SK-N-SH (cell line): Measurements from ENCODE around the gene DVL3. TPM values are rescaled to one million over a fixed set of nuclear protein-coding genes. Genes with fewer than 3 reads are reported as not detected.

Experiments
- CTCF ChIP-seq: fragments of 200-600 bp; sonication (generic); IDR thresholded peaks from 2 replicates; pipeline ENCODE4 v1.6.1; 2017; ENCODE audit warnings: antibody characterized with exemption, mild to moderate bottlenecking, moderate library complexity
- EZH2phosphoT487 ChIP-seq: fragments of 200-600 bp; sonication (generic); IDR thresholded peaks from 2 replicates; pipeline ENCODE4 v1.6.1; 2017; ENCODE audit warnings: low read depth, mixed run types, mild to moderate bottlenecking, antibody characterized with exemption, moderate library complexity, borderline replicate concordance
- FOXM1 ChIP-seq: IDR thresholded peaks from 2 replicates; pipeline ENCODE4 v1.4.0; 2012; ENCODE audit warnings: low read depth, mild to moderate bottlenecking
- GABPA ChIP-seq: IDR thresholded peaks from 2 replicates; pipeline ENCODE4 v1.4.0; 2012; ENCODE audit warnings: low read depth, mild to moderate bottlenecking
- GATA2 ChIP-seq: sonication (generic); formaldehyde crosslinking; IDR thresholded peaks from 2 replicates; pipeline ENCODE4 v1.5.0; 2020; ENCODE audit warnings: mild to moderate bottlenecking, missing genetic modification reagents
- JUND ChIP-seq: IDR thresholded peaks from 2 replicates; pipeline ENCODE4 v1.4.0; 2012
- NFIC ChIP-seq: IDR thresholded peaks from 2 replicates; pipeline ENCODE4 v1.4.0; 2012; ENCODE audit warnings: borderline replicate concordance
- NRF1 ChIP-seq: IDR thresholded peaks from 2 replicates; pipeline ENCODE4 v1.6.1; 2012; ENCODE audit warnings: low read depth, mild to moderate bottlenecking, low read length
- PBX3 ChIP-seq: IDR thresholded peaks from 2 replicates; pipeline ENCODE4; 2012
- RAD21 ChIP-seq: IDR thresholded peaks from 2 replicates; pipeline ENCODE4 v1.6.1; 2012; ENCODE audit warnings: mild to moderate bottlenecking, low read length
- RCOR1 ChIP-seq: fragments of 150-350 bp; IDR thresholded peaks from 2 replicates; pipeline ENCODE4 v1.6.1; 2017; ENCODE audit warnings: antibody characterized with exemption, low read length
- REST ChIP-seq: IDR thresholded peaks from 2 replicates; pipeline ENCODE4 v1.6.1; 2012; ENCODE audit warnings: mild to moderate bottlenecking, low read depth, low read length, moderate library complexity
- RFX5 ChIP-seq: IDR thresholded peaks from 2 replicates; pipeline ENCODE4 v1.6.1; 2012; ENCODE audit warnings: mild to moderate bottlenecking, improper control_type of control experiment, low read length
- SMC3 ChIP-seq: IDR thresholded peaks from 2 replicates; pipeline ENCODE4 v1.6.1; 2012; ENCODE audit warnings: low read depth, low read length, improper control_type of control experiment
- TCF12 ChIP-seq: IDR thresholded peaks from 2 replicates; pipeline ENCODE4 v1.4.0; 2012
- YY1 ChIP-seq: IDR thresholded peaks from 2 replicates; pipeline ENCODE4 v1.4.0; 2012; ENCODE audit warnings: low read depth, mild to moderate bottlenecking
- polyA plus RNA-seq, 3 experiments: library from polyadenylated mRNA; depleted of rRNA; stranded (reverse); fragments of >200 nt; gene quantifications; 2 replicates each; pipeline ENCODE4 v1.2.3, GENCODE V29; 2012

The DVL3 gene
- polyA plus RNA-seq, 1 of the 3 experiments (the other 2 are of a cell fraction): 29.6 TPM

GRCh38 chr3:184133840-184134745 lies 21.1 kb upstream of the DVL3 start (continued):
- no peak for TF ChIP-seq CTCF
- TF ChIP-seq NFIC: no peak
- no peak for TF ChIP-seq YY1
- no peak for TF ChIP-seq EZH2phosphoT487
- peak; percentile 62 for TF ChIP-seq RCOR1
- TF ChIP-seq REST: 0 out of 2 replicates have a peak, but pooled peaks have one; percentile 5
- no peak for TF ChIP-seq JUND
- peak; percentile 80 for TF ChIP-seq GABPA
- no peak for TF ChIP-seq NRF1
- no peak for TF ChIP-seq GATA2 (CRISPR knock-in tag)
- TF ChIP-seq FOXM1: no peak
- no peak for TF ChIP-seq PBX3
- TF ChIP-seq RAD21: no peak
- no peak for TF ChIP-seq RFX5
- 0 out of 2 replicates have a peak, but pooled peaks have one; percentile 7 for TF ChIP-seq SMC3
- TF ChIP-seq TCF12: no peak
